Cardiac ventricle fibroblast (primary cell): Measurements from ENCODE around the gene KCNK4. TPM values are rescaled to one million over a fixed set of nuclear protein-coding genes. Genes with fewer than 3 reads are reported as not detected.

Source experiments
- total RNA-seq: library from RNA; depleted of rRNA; stranded (reverse); fragments of >200 nt; gene quantifications from 2 replicates; pipeline ENCODE4 v1.2.3, GENCODE V29; 2015

Gene KCNK4
- total RNA-seq = not detected in 2 replicates

DNA sequence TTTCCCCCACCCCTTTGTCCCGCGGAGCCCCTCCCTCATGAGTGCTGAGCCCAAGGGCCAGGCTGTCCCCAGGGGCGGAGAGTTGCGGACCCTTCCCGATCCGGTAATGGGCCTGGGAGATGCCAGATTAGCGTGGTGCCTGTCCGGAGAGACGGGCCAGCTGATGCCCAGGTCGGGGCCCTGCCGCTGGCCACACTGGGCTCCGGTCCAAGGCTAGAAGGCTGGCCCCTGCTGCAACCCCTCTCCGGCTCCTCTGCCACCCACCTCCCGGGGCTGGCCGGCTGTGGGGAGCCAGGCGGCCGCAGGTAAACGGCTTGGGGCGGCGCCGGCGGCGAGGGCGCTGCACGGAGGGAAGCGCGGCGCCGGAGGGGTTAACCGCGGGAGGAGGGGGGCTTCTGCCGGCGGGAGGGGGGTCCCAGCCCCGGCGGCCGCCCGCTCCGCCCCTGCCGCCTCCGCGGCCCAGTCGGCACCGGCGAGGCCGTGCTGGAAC is at the start of gene KCNK4:
TSS of gene KCNK4 (plus strand) at position 41 of the 490 bp plus-strand sequence. CDS start 1,717 bp downstream, outside the sequence.

GRCh38 chr11:64246871-64247728 is 44.0 kb upstream of the KCNK4 start, which contains the start of gene PPP1R14B:
Gene PPP1R14B, minus strand, starts transcription at chr11:64246943. Its CDS starts 270 bp downstream, at chr11:64246673.

DNA sequence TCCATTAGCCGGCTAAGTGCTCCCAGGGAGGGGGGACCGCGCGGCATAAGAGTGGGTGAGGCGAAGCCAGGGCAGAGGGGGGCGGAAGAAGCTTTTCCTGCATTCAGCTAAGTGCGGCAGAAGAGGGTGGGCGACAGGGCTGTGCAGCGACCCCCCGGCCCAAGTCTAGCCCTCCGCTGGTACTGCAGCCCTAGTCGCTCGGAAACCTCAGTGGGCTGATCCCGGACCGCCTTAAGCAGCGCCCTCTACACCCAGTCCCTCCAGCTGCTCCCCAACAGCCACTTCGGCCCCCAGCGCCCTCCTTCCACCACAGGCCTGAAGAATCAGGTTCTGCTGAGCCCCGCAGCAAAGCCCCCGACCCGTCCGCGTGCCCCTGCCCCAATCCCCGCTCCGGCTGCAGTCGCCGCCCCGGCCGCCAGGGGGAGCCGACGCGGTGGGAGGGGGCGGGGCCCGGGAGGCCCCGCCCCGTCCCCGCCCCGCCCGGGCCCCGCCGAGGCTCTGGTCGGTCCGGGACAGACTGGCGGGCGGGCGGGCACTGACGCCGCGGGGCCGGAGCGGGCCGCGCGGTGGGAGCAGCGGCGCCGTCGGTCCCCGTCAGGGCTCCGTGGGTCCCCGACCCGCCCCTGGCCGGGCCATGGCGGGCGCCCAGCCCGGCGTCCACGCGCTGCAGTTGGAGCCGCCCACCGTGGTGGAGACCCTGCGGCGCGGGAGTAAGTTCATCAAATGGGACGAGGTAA is 39.9 kb upstream of the KCNK4 start, which contains the start of gene PLCB3:
TSS of gene PLCB3 (plus strand) at position 515 of the 737 bp plus-strand sequence. CDS start at position 635, 120 bp downstream.

GRCh38 chr11:64284048-64284961 is 6.8 kb upstream of the KCNK4 start, which contains the start of gene BAD:
Gene BAD, minus strand, starts transcription at chr11:64284665. Its CDS starts 297 bp downstream, at chr11:64284368.

DNA sequence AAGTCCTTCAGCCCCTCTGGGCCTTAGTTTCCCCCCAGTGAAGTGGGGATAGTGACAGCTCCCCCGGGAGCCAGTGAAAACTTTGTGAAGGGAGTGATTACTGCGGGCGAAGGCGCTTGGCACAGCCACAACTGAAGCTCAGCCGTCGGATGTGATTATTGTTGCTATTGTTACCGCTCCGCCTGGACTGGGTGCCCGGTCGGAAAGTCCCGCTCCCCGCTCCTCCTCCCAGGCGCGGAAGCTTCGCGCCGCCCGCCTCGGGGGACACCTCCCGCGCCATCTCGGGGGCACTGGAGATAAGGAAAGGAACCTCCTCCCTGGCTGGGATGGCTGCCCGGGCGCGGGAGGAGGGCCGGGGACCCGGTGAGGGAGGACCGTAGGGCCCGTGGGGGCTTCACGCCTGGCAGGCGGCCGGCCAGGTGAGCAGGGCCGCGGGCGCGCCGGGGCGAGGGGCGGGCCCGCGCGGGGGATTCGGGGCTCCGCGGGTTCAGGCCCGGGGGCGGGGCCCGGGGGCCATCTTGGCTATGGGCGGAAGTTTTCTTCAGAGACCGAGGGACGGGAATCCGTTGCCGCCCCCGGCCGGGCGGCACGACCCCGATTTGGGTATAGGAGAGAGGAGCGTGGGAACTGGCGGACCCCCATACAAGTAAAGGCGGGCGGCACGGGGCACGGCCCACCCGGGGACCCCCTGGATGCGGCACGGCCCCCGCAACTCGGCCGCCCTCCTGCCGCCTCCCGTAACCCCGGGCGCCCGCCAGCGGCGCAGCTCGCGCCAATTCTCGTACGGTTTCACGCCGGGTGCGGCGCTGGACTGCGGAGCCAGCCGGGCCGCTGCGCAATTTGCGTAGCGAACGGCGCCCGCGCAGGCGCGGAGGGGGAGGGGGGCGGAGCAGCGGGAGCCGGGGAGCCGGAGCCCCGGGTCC is 5.9 kb upstream of the KCNK4 start, which contains the start of gene GPR137:
TSS of gene GPR137 (plus strand) at position 887 of the 923 bp plus-strand sequence. CDS start 677 bp downstream, outside the sequence.

DNA sequence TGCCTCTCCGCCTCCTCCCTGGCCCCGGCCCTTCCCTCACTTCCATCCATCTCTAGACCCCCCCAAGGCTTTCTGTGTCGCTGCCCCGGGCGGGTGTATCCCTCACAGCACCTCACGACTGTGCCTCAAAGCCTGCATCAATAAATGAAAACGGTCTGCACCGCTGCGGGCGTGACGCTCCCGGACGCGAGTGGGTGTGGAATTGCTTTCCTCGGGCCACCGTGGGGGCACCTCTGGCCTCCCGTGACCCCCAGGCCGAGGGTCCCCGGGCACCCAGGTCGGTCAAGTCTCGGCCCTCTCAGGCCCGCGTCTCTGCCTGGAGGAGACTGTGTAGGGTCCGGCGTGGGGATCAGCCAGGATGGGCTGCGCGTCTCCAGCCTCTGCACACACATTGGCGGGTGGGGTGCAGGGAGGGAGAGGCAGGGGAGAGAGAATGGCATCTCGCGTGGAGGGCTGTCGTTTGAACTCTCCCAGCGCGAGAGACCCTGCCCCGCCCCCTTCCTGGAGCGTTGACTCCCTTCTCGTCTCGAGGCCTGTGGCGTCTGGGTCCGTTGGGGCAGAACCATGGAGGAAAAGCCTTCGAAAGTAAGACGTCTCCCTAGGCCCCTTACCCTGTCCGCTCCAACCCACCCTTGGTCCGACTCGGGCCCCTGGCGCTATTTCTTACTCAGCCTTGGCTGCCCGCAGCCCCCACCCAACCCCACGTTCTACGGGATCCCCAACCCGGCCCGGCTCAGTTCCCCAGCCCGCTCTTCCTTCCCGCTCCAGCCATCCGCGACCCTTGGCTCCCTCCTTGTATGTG is 8.9 kb downstream of the KCNK4 start, which contains the start of gene CATSPERZ:
TSS of gene CATSPERZ (plus strand) at position 512 of the 802 bp plus-strand sequence. CDS start at position 565, 53 bp downstream.

GRCh38 chr11:64305075-64305690 is 14.1 kb downstream of the KCNK4 start, which contains the start of gene ESRRA:
Gene ESRRA, plus strand, starts transcription at chr11:64305524. Its CDS starts 1,656 bp downstream, at chr11:64307180.

GRCh38 chr11:64317325-64317960 is 26.3 kb downstream of the KCNK4 start, which contains the start of gene TRMT112:
Gene TRMT112, minus strand, starts transcription at chr11:64317559. Its CDS starts 33 bp downstream, at chr11:64317526.

GRCh38 chr11:64317961-64318765 is 27.1 kb downstream of the KCNK4 start, which contains the start of gene PRDX5:
Gene PRDX5, plus strand, starts transcription at chr11:64318121. Its CDS starts 95 bp downstream, at chr11:64318216.

DNA sequence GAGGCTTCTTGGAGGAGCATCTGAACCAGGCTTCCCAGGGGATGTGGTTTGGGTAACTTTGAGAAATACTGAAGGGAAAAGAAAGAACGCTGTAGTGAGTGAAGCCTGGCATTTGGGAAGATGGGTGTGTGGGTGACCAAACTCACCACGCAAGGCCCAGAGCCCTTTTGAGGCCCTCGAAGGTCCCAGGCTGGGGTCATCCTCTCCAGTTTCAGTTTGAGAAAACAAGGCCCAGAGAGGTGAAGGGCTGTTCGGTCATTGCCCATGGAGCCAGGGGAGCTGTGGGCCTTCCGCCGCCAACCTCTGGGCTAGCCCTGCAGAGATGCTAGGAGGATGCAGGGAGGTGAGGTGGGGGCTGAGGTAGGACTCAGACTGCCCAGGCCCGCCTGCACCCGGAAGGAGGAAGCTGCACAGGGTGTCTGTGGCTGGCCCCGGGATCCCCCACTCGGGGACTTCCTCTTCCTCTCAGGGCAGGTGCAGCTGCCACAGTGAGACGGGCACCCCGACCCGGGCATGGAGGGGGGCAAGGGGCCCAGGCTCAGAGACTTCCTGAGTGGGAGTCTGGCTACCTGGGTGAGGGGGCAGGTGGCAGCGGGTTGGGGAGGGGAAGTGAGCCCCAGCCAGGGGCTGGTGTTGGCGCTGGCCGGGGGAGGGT is 48.8 kb downstream of the KCNK4 start, which contains the start of gene CCDC88B:
TSS of gene CCDC88B (plus strand) at position 451 of the 655 bp plus-strand sequence. CDS start at position 514, 63 bp downstream.

Other genes with a start within 250 kb of the KCNK4 start
- 14.9 and 15.3 TPM in 2 replicates for gene MACROD1, start 125.2 kb upstream of the KCNK4 start, total RNA-seq
- 68.7 and 86.9 TPM in 2 replicates for gene STIP1, start 105.1 kb upstream of the KCNK4 start, total RNA-seq
- 13.7 and 14.4 TPM in 2 replicates for gene FERMT3, start 84.6 kb upstream of the KCNK4 start, total RNA-seq
- gene TRPT1, start 65.1 kb upstream of the KCNK4 start, total RNA-seq = 16.2 and 19.6 TPM in 2 replicates
- 52.1 and 60.7 TPM in 2 replicates for gene NUDT22, start 65.0 kb upstream of the KCNK4 start, total RNA-seq
- 9.1 and 11.5 TPM in 2 replicates for gene DNAJC4, start 60.8 kb upstream of the KCNK4 start, total RNA-seq
- 73.3 and 75.0 TPM in 2 replicates for gene VEGFB, start 56.7 kb upstream of the KCNK4 start, total RNA-seq
- gene FKBP2, start 50.2 kb upstream of the KCNK4 start, total RNA-seq = 82.6 and 104 TPM in 2 replicates
- gene PPP1R14B, start 44.4 kb upstream of the KCNK4 start, total RNA-seq = 155 and 170 TPM in 2 replicates
- gene PLCB3, start 39.8 kb upstream of the KCNK4 start, total RNA-seq = 26.1 TPM in 2 replicates
- gene BAD, start 6.6 kb upstream of the KCNK4 start, total RNA-seq = 91.3 and 117 TPM in 2 replicates
- 29.6 and 31.4 TPM in 2 replicates for gene GPR137, start 5.5 kb upstream of the KCNK4 start, total RNA-seq
- gene CATSPERZ, start 9.1 kb downstream of the KCNK4 start, total RNA-seq = 0.24 TPM in 1 of 2 replicates, not detected in the other
- gene ESRRA, start 14.2 kb downstream of the KCNK4 start, total RNA-seq = 28.1 and 36.4 TPM in 2 replicates
- gene TRMT112, start 26.3 kb downstream of the KCNK4 start, total RNA-seq = 202 and 252 TPM in 2 replicates
- gene PRDX5, start 26.8 kb downstream of the KCNK4 start, total RNA-seq = 297 and 314 TPM in 2 replicates
- gene CCDC88B, start 48.9 kb downstream of the KCNK4 start, total RNA-seq = 0.54 and 0.69 TPM in 2 replicates
- 30.3 and 38.8 TPM in 2 replicates for gene RPS6KA4, start 67.9 kb downstream of the KCNK4 start, total RNA-seq